ENCODE results near the gene FOXD1. TPM values are rescaled to one million over a fixed set of nuclear protein-coding genes. Genes with fewer than 3 reads are reported as not detected.

The FOXD1 gene
- polyA plus RNA-seq, 2 of the 4 experiments (the other 2 are of a cell fraction): 2.2 to 8.2 TPM

DNA sequence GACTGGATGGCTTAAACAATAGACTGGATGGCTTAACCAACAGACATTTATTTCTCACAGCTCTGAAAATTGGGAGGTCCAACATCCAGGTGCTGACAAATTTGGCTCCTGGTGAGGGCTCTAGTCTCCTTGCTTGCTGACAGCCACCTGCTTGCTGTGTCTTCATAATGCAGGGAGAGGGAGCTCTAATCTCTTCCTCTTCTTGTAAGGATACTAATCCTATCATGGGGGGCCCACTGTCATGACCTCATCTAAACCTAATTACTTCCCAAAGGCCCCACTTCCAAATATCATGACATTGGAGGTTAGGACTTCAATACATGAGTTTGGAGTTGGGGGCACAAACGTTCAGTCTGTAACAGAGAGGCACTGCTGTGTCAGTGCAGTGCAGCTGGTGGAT, 26.4 kb downstream of the FOXD1 start:
- no peak for TF ChIP-seq E2F6 (IDR thresholded peaks at IDR 0.05; ENCODE audit: borderline replicate concordance, low read depth)
- TF ChIP-seq CTCF (IDR thresholded peaks at IDR 0.05): 0 out of 3 replicates have a peak, but pooled peaks have one; percentile 6
- no peak for TF ChIP-seq TP53 (CRISPR knock-in tag; IDR thresholded peaks at IDR 0.05)
- DNase-seq (ENCODE audit: low read depth in 1 of 2, low spot score in 1 of 2) (no peak), FAIRE-seq (no peak), ATAC-seq (peak; percentile 30 to 33; a peak in 1 of 6 replicates)
- no peak overlapping the region for H3K4me3 ChIP-seq
- 15% methylated on average over 1 of the region's 1 CpG for WGBS (ENCODE audit: missing lambda C conversion rate)
- no peak overlapping the region for H3K27ac ChIP-seq
- H3K4me2 ChIP-seq: no peak overlapping the region
- ChIA-PET POLR2A (no interaction called here), CTCF (interaction anchor here (0.5 to 2.9 kb wide), 11 partner anchors 12 to 204 kb away, joined by 3 to 13 read pairs (median 4); no protein-coding TSS in a partner anchor)
- no peaks in the 10 kb centered on the region for H3K4me1 ChIP-seq
- no peaks in the 10 kb centered on the region for H3K9me3 ChIP-seq

- H3K4me2 ChIP-seq: no peak overlapping the region
- H3K4me3 ChIP-seq: no peak overlapping the region
- H3K9me3 ChIP-seq: no peaks in the 10 kb centered on the region
- TF ChIP-seq RNF2 (IDR thresholded peaks at IDR 0.05; ENCODE audit: borderline replicate concordance, low read depth): no peak
- no peak for TF ChIP-seq ZFP36 (IDR thresholded peaks at IDR 0.05; ENCODE audit: borderline replicate concordance, partially characterized antibody)
- TF ChIP-seq FOSL2 (IDR thresholded peaks at IDR 0.05): no peak
- TF ChIP-seq FOSL2 (CRISPR knock-in tag; IDR thresholded peaks at IDR 0.05): no peak
- TF ChIP-seq HES2 (IDR thresholded peaks at IDR 0.05): no peak
- TF ChIP-seq MYC (IDR thresholded peaks at IDR 0.05; ENCODE audit: borderline replicate concordance, low read length): no peak
- TF ChIP-seq CTCF (IDR thresholded peaks at IDR 0.05): no peak
- no peak for TF ChIP-seq CEBPB (IDR thresholded peaks at IDR 0.05)
- TF ChIP-seq BCL3 (IDR thresholded peaks at IDR 0.05): no peak
- TF ChIP-seq HOXA7 (CRISPR knock-in tag; IDR thresholded peaks at IDR 0.05): no peak
- TF ChIP-seq, protein P1, sequence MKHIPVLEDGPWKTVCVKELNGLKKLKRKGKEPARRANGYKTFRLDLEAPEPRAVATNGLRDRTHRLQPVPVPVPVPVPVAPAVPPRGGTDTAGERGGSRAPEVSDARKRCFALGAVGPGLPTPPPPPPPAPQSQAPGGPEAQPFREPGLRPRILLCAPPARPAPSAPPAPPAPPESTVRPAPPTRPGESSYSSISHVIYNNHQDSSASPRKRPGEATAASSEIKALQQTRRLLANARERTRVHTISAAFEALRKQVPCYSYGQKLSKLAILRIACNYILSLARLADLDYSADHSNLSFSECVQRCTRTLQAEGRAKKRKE (CRISPR knock-in tag; IDR thresholded peaks at IDR 0.05; ENCODE audit: low read depth): no peak
- H3K4me1 ChIP-seq: no peaks in the 10 kb centered on the region
- H3K27ac ChIP-seq: no peak overlapping the region
- POLR2A ChIA-PET: interaction anchor here (0.7 kb wide), 1 partner anchor 456 kb away, joined by 3 read pairs; no protein-coding TSS in a partner anchor
- CTCF ChIA-PET: interaction anchor here (0.6 to 2.9 kb wide), 8 partner anchors 14 to 501 kb away, joined by 3 to 13 read pairs (median 6); no protein-coding TSS in a partner anchor
- FAIRE-seq (no peak), DNase-seq (ENCODE audit: low read depth in 1 of 2, low spot score in 1 of 2) (no peak), ATAC-seq (no peak)
- 53% methylated on average over 3 of the region's 3 CpGs for WGBS (ENCODE audit: missing lambda C conversion rate)
Measured at GRCh38 chr5:73420666-73421065, 27.9 kb downstream of the FOXD1 start.
